ENCODE results near the gene LRP8. TPM values are rescaled to one million over a fixed set of nuclear protein-coding genes. Genes with fewer than 3 reads are reported as not detected.

Gene LRP8
- total and polyA plus RNA-seq, 2 experiments from 2014 or later: 1.3 to 8.9 TPM

DNA sequence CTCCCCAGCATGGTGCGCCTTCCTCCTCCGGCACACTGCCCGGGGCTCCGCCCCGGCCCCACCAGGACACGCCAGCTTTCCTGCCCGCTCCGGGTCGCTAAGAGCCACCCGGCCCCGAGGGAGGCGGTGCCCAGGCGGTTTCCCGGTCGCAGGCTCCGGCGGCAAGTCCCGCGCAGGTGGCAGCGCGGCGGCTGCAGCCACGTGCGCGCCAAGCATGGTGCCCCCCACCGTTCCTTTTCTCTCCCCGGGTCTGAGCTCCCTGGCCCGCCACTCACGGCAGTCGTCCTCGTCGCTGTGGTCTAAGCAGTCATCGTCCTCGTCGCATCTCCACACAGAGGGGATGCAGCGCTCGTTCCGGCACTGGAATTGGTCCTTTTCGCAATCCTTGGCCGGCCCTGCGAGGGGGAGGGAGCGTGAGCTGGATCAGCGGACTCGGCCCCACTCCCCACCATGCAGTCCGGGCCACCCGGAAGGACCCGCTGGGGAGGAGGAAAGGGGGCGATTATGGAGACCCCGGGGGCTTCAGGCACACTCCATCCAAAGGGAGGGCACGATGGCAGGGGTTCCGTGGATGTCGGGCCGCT, 1.2 kb downstream of the LRP8 start:
- in situ Hi-C loops (cut with MboI): no loop called here
- H3K4me2 ChIP-seq (ENCODE audit: unreplicated experiment): peak overlapping the region; percentile 96
- H3K4me1 ChIP-seq (ENCODE audit: insufficient read depth): peaks cover 5% of the 10 kb centered on the region; the same call in 1 of the 2 replicates
- no peaks in the 10 kb centered on the region for H4K20me1 ChIP-seq (ENCODE audit: insufficient read depth)
- no peak for TF ChIP-seq EZH2phosphoT487 (IDR thresholded peaks at IDR 0.05; ENCODE audit: insufficient read depth, low read depth)
- peaks cover 9% of the 10 kb centered on the region; the same call in 1 of the 2 replicates for H3F3A ChIP-seq (ENCODE audit: insufficient read depth)
- WGBS, 2 experiments (ENCODE audit: low coverage in 1 of 2, low lambda C conversion rate in 2 of 2, missing lambda C conversion rate in 2 of 2): 0 to 1% methylated on average over 47 to 48 of the region's 53 CpGs
- no peaks in the 10 kb centered on the region for H3K9me3 ChIP-seq (ENCODE audit: low read depth)
- peak overlapping the region; percentile 85 for H2AFZ ChIP-seq
- no peaks in the 10 kb centered on the region for H3K9me2 ChIP-seq (ENCODE audit: insufficient read depth)
- DNase-seq: peak; percentile 46
- H3K4me3 ChIP-seq: peak overlapping the region; percentile 94
- H3K27ac ChIP-seq: peak overlapping the region; percentile 54
- peak overlapping the region; percentile 77 for H3K9ac ChIP-seq
- H3K79me2 ChIP-seq (ENCODE audit: insufficient read depth): no peaks in the 10 kb centered on the region
- no peaks in the 10 kb centered on the region for H3K27me3 ChIP-seq (replicated peaks; ENCODE audit: insufficient read depth)
- no peaks in the 10 kb centered on the region for H3K36me3 ChIP-seq (ENCODE audit: low read depth)

GRCh38 chr1:53326088-53326597, 1.7 kb downstream of the LRP8 start:
- Histone ChIP-seq H2AFZ (peak overlapping the region; percentile 85), H3K36me3 (ENCODE audit: low read depth) (no peaks in the 10 kb centered on the region), H3K27ac (peak overlapping the region; percentile 54), H3K4me1 (ENCODE audit: insufficient read depth) (peaks cover 5% of the 10 kb centered on the region; the same call in 1 of the 2 replicates), H3K9ac (peak overlapping the region; percentile 77), H3K9me3 (ENCODE audit: low read depth) (no peaks in the 10 kb centered on the region), H3K27me3 (replicated peaks; ENCODE audit: insufficient read depth) (no peaks in the 10 kb centered on the region), H3K9me2 (ENCODE audit: insufficient read depth) (no peaks in the 10 kb centered on the region), H4K20me1 (ENCODE audit: insufficient read depth) (no peaks in the 10 kb centered on the region), H3F3A (ENCODE audit: insufficient read depth) (peaks cover 9% of the 10 kb centered on the region; the same call in 1 of the 2 replicates), H3K79me2 (ENCODE audit: insufficient read depth) (no peaks in the 10 kb centered on the region), H3K4me3 (peak overlapping the region; percentile 94), H3K4me2 (ENCODE audit: unreplicated experiment) (peak overlapping the region; percentile 96)
- in situ Hi-C loops (cut with MboI): no loop called here
- TF ChIP-seq EZH2phosphoT487 (IDR thresholded peaks at IDR 0.05; ENCODE audit: insufficient read depth, low read depth): no peak
- TF ChIP-seq EZH2 (IDR thresholded peaks at IDR 0.05; ENCODE audit: insufficient read depth, poor library complexity, severe bottlenecking): no peak
- 1% methylated on average over 37 to 40 of the region's 42 CpGs for WGBS, 2 experiments (ENCODE audit: low coverage in 1 of 2, low lambda C conversion rate in 2 of 2, missing lambda C conversion rate in 2 of 2)
- DNase-seq: peak; percentile 91

DNA sequence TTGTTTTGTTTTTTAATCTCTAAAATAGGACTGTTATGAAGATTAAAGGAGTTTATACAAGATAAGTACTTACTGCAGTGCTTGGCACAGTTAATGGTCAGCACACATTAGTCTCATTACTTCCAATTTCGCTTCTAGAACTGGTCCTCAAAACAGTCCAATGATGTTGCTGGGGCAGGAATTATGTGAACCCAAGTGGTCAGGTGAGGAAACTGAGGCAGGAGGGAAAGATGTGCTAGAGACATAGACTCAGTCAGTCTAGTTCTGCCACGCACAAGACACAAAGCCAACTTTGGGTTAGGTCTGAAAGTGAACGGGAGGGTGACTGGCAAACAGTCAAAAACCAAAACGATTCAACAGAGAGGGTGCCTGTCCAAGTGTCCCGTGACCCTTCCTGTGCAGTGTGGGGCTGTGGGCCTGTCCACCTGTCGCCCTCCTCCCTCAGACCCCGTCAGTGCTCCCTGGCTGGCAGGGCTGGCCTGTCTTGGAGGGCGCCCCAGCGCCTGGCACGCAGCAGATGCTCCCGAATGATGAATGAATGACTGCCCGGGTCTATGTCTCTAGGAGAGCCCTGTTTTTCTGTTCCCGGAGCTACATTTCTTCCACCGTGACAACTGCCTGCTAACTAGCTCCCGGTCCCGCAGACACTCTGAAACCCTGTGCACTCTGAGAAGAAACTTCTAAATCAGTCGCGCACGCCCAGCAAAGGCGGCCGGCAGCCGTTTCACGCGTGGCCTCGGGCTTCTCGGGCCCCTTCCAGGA, 2.4 kb downstream of the LRP8 start:
- H3K4me3 ChIP-seq: peak overlapping the region; percentile 94
- no peak for TF ChIP-seq EZH2phosphoT487 (IDR thresholded peaks at IDR 0.05; ENCODE audit: insufficient read depth, low read depth)
- peaks cover 9% of the 10 kb centered on the region; the same call in 1 of the 2 replicates for H3F3A ChIP-seq (ENCODE audit: insufficient read depth)
- H3K4me2 ChIP-seq (ENCODE audit: unreplicated experiment): peak overlapping the region; percentile 96
- no peaks in the 10 kb centered on the region for H3K36me3 ChIP-seq (ENCODE audit: low read depth)
- H3K9me3 ChIP-seq (ENCODE audit: low read depth): no peaks in the 10 kb centered on the region
- in situ Hi-C loops (cut with MboI): no loop called here
- no peaks in the 10 kb centered on the region for H3K9me2 ChIP-seq (ENCODE audit: insufficient read depth)
- peak overlapping the region; percentile 77 for H3K9ac ChIP-seq
- WGBS, 2 experiments (ENCODE audit: low coverage in 1 of 2, low lambda C conversion rate in 2 of 2, missing lambda C conversion rate in 2 of 2): 31 to 33% methylated on average over 25 to 26 of the region's 26 CpGs
- H2AFZ ChIP-seq: peak overlapping the region; percentile 85
- no peaks in the 10 kb centered on the region for H4K20me1 ChIP-seq (ENCODE audit: insufficient read depth)
- peaks cover 5% of the 10 kb centered on the region; the same call in 1 of the 2 replicates for H3K4me1 ChIP-seq (ENCODE audit: insufficient read depth)
- DNase-seq: no peak
- no peaks in the 10 kb centered on the region for H3K27me3 ChIP-seq (replicated peaks; ENCODE audit: insufficient read depth)
- peak overlapping the region; percentile 54 for H3K27ac ChIP-seq
- H3K79me2 ChIP-seq (ENCODE audit: insufficient read depth): no peaks in the 10 kb centered on the region

DNA sequence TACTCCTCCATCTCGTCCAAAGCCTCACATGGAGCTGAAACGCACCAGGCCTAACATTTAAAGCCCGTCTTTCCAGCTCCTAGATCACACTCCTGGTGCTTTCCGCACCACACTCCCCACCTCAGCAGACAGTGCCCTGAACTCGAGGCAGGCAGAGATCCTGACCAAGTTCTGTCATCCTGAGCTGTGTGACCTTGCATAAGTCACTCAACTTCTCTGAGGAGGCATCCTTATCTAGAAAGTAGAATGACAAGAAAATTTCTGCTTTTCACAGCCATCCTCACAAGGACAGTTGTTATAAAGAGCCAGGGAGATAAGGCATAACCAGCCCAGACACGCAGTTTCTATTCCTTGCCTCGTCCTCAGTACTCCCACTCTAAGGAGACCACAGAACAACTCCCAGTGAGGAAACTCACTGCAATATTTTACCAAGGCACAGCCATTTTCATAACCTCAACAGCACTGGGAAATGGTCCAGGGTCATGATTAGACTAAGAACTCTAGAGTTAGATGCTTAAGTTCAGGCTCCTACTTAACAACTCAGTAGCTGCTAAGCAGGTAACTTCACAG, 3.1 kb downstream of the LRP8 start:
- H3K9ac ChIP-seq: no peak overlapping the region
- in situ Hi-C loops (cut with MboI): no loop called here
- H3K4me2 ChIP-seq (ENCODE audit: unreplicated experiment): no peak overlapping the region
- no peaks in the 10 kb centered on the region for H3K9me3 ChIP-seq (ENCODE audit: low read depth)
- no peak for TF ChIP-seq EZH2 (IDR thresholded peaks at IDR 0.05; ENCODE audit: insufficient read depth, poor library complexity, severe bottlenecking)
- no peak for TF ChIP-seq EZH2phosphoT487 (IDR thresholded peaks at IDR 0.05; ENCODE audit: insufficient read depth, low read depth)
- DNase-seq: peak; percentile 28
- H3K4me3 ChIP-seq: no peak overlapping the region
- H3K4me1 ChIP-seq (ENCODE audit: insufficient read depth): peaks cover 5% of the 10 kb centered on the region; the same call in 1 of the 2 replicates
- WGBS, 2 experiments (ENCODE audit: low coverage in 1 of 2, low lambda C conversion rate in 2 of 2, missing lambda C conversion rate in 2 of 2): 96 to 98% methylated on average over 7 of the region's 7 CpGs
- H3F3A ChIP-seq (ENCODE audit: insufficient read depth): peaks cover 9% of the 10 kb centered on the region; the same call in 1 of the 2 replicates
- H3K79me2 ChIP-seq (ENCODE audit: insufficient read depth): no peaks in the 10 kb centered on the region
- no peak overlapping the region for H3K27ac ChIP-seq
- H4K20me1 ChIP-seq (ENCODE audit: insufficient read depth): no peaks in the 10 kb centered on the region
- H3K36me3 ChIP-seq (ENCODE audit: low read depth): no peaks in the 10 kb centered on the region
- no peak overlapping the region for H2AFZ ChIP-seq
- no peaks in the 10 kb centered on the region for H3K27me3 ChIP-seq (replicated peaks; ENCODE audit: insufficient read depth)
- no peaks in the 10 kb centered on the region for H3K9me2 ChIP-seq (ENCODE audit: insufficient read depth)

Data from GM23248 (cell line).